Measurements from ENCODE around the gene ARHGEF37.

ARHGEF37 gene

DNA sequence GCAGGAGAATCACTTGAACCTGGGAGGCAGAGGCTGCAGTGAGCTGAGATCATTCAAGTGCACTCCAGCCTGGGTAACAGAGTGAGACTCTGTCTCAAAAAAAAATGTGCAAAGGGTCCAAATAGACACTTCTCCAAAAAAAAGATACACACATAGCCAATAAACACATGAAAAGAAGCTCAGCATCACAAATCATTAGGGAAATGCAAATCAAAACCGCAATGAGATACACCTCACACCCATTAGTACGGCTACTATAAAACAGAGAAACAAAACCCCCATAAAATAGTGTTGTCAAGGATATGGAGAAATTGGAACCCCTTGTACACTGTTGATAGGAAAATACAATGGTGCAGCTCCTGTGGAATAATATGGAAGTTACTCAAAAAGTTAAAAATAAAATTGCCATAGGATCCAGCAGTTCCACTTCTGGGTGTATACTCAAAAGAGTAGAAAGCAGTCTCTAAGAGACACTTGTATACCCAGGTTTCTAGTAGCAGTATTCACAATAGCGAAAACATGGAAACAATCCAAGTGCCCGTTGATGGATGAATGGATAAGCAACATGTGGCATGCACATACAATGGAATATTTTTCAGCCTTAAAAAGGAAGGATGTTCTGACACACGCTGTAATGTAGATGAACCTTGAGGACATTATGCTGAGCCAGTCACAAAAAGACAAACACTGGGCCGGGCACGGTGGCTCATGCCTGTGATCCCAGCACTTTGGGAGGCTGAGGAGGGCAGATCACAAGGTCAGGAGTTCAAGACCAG, 91.6 kb downstream of the ARHGEF37 start:
- H3K4me3 Mint-ChIP-seq = no peak overlapping the region
- H3K27ac Mint-ChIP-seq = no peak overlapping the region
- no peaks in the 10 kb centered on the region for H3K27me3 Mint-ChIP-seq
- peaks cover 55% of the 10 kb centered on the region for H3K4me1 Mint-ChIP-seq
- no peaks in the 10 kb centered on the region for H3K9me3 Mint-ChIP-seq
- H3K36me3 Mint-ChIP-seq = no peaks in the 10 kb centered on the region
- ATAC-seq = no peak

DNA sequence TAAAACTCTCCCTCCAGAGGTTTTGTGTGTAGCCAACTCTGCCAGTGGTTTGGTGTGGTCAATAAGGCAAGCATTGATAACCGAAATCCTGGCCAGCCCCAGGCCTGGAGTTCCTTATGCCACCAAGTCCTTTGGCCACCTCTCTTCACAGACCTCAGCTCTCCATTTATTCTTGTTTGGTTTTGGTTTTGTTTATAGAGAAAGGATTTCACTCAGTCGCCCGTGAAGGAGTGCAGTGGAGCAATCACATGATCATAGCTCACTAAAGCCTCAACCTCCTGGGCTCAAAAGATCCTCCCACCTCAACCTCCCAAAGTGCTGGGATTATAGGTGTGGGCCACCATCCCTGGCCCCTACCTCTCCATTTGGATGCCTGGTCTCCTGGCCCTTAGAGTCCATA, 93.4 kb downstream of the ARHGEF37 start:
- H3K9me3 Mint-ChIP-seq = no peaks in the 10 kb centered on the region
- no peaks in the 10 kb centered on the region for H3K27me3 Mint-ChIP-seq
- peak; percentile 54 for ATAC-seq
- peaks cover 60% of the 10 kb centered on the region for H3K4me1 Mint-ChIP-seq
- no peak overlapping the region for H3K4me3 Mint-ChIP-seq
- H3K27ac Mint-ChIP-seq = no peak overlapping the region
- no peaks in the 10 kb centered on the region for H3K36me3 Mint-ChIP-seq

DNA sequence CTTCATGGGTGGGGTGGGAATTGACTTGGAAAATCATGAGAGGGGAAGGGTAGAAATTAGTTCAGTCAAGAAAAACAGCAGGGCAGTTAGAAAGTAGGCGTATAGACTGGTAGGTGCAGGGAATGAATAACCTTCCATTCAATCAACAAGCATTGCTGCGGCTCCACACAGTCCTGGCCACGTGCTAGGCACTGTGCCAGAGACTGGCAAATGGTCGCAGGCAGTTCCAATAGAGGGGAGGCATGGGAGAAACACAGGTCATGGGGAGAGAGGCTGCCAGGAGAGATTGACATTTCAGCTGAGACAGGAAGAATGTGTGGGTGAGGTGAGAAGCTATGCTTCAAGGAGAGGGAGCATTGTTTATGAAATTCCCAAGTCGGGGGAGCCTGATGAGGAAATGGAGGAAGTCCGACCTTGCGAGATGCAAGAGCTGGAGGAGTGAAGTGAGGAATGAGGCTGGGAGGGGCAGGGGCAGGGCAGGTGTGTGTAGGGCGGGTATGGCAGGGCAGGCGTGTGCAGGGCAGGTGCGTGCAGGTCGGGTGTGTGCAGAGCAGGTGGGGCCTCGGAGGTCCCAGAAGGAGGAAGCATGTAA, 94.4 kb downstream of the ARHGEF37 start:
- no peak for ATAC-seq
- H3K36me3 Mint-ChIP-seq = no peaks in the 10 kb centered on the region
- H3K9me3 Mint-ChIP-seq = no peaks in the 10 kb centered on the region
- peak overlapping the region; percentile 20 for H3K27ac Mint-ChIP-seq
- H3K27me3 Mint-ChIP-seq = no peaks in the 10 kb centered on the region
- H3K4me3 Mint-ChIP-seq = no peak overlapping the region
- peaks cover 70% of the 10 kb centered on the region for H3K4me1 Mint-ChIP-seq

DNA sequence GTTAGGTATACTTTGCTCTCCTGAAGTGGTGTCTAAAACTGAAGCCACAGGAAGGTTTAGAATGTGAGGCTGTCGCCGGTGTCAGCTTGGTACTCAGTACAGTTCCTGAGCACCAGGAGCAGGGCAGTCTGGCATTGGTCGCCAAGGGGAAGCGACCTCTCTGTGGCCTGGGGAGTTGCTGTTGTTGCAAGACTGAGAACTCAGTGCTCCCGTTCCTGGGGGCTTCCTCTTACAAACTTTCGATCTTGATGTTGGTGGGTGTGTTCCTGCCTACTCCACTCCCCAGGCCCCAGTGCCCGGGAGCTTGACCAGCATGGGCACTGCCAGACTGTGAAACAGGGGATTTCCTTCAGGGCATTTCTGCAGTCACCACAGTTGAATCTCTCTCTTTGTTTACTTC, 96.4 kb downstream of the ARHGEF37 start:
- Mint-ChIP-seq H3K36me3 (no peaks in the 10 kb centered on the region), H3K4me3 (no peak overlapping the region), H3K4me1 (peaks cover 78% of the 10 kb centered on the region), H3K27me3 (no peaks in the 10 kb centered on the region), H3K27ac (peak overlapping the region; percentile 41), H3K9me3 (no peaks in the 10 kb centered on the region)
- no peak for ATAC-seq

DNA sequence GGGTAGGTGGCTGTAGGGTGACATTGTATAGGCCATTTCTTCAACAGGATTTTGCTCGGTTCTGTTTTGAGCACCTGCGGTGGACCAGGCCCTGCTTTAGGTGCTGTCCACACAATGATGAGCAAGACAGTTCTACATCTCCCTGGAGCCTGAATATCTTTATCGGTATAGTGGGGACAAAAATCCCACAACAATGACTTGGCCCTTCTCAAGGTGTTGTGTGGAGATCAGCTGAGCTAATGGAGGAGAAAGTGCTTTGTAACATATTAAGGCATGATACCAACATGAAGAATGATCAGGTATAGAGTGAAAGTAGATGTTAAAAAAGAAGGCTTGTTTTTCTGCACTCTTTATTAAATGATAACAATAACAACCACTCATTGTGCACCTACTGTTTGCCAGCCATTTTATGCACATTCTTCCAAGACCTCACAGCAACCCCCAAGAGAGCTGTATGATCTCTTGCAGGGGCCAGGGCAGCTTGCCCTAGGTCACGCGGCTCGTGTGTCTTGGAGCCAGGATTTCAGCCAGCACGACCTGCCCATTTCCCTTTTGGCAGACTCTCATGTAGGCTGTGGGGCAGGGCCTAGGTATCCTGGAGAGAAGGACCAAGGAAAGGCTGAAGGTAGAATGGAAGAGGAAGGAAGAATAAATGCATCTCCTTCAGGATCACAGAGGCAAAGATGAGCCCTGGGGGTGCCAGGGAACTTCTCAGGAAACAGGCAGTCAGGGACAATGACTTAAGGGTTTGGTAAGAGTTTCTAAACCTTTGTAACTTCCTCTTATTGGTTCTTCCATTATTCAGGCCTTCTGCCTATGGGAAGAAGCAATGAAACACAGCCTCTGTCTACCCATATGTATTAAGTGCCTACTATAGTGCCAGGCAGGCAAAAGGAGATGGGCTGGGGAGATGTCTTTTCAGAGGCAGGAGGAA, 98.8 kb downstream of the ARHGEF37 start:
- H3K4me1 Mint-ChIP-seq = peaks cover 75% of the 10 kb centered on the region
- no peaks in the 10 kb centered on the region for H3K9me3 Mint-ChIP-seq
- peak; percentile 68 for ATAC-seq
- H3K27ac Mint-ChIP-seq = peak overlapping the region; percentile 8
- H3K36me3 Mint-ChIP-seq = no peaks in the 10 kb centered on the region
- H3K27me3 Mint-ChIP-seq = no peaks in the 10 kb centered on the region
- no peak overlapping the region for H3K4me3 Mint-ChIP-seq

DNA sequence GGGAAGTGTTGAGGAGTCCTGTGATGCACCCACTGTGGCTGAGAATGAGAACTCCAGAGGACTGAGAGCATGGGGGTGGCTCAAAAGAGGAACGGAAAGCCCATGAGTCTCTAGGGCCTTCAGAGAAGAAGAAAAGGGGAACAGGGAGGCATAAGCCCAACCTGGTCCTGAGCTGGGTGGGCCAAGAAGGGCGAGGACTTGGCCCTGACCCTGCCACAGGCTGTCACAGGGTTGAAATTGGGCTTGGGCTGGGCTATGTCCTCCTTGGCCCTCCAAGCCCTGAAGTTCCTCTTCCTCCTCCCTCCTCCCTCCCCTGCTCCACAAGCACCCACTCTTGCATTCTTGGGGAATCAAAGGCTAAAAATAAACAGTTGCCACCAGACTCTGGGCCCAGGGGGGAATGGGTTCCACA, 99.5 kb downstream of the ARHGEF37 start:
- H3K9me3 Mint-ChIP-seq = no peaks in the 10 kb centered on the region
- H3K27ac Mint-ChIP-seq = peak overlapping the region; percentile 8
- H3K4me3 Mint-ChIP-seq = no peak overlapping the region
- peaks cover 68% of the 10 kb centered on the region for H3K4me1 Mint-ChIP-seq
- peak; percentile 99 for ATAC-seq
- no peaks in the 10 kb centered on the region for H3K27me3 Mint-ChIP-seq
- H3K36me3 Mint-ChIP-seq = no peaks in the 10 kb centered on the region

DNA sequence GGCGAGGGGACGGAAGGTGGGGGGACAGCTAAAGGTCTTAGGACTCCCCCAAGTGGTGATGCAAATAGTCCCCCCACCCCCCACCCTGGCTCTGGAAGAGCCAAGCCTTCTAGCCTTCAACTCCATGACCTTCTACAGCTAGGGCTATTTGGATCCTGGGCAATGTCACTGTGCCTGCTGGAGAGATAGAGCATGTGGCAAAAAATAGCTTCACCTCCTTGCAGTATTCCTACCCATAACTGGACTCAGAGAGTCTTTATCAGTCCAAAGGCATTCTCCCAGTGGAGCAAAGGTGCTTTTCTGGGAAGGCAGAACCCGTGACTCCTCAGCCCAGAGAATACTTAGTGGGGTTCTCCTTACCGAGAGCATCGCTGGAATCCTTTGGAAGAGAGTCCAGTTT, 100.0 kb downstream of the ARHGEF37 start:
- H3K27me3 Mint-ChIP-seq = no peaks in the 10 kb centered on the region
- H3K36me3 Mint-ChIP-seq = no peaks in the 10 kb centered on the region
- ATAC-seq = no peak
- H3K27ac Mint-ChIP-seq = peak overlapping the region; percentile 8
- H3K9me3 Mint-ChIP-seq = no peaks in the 10 kb centered on the region
- H3K4me1 Mint-ChIP-seq = peaks cover 64% of the 10 kb centered on the region
- H3K4me3 Mint-ChIP-seq = no peak overlapping the region

DNA sequence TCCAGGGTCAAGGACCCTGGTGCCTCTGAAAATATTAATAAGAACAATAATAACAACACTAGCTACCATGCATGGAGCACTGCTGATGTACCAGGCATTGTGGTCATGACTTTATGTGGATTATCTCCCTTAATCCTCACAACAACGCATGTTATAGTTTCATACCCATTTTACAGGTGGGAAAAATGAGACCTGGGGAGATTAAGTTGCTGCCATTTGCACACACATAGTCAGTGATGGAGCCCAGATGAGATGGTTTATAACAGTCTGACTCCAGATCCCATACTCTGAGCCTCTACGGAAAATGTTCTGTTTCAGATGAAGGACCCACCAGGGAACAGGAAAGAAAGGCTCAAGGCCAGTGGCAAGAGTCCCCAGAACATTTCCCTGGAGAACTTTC, 100.6 kb downstream of the ARHGEF37 start:
- Mint-ChIP-seq H3K27me3 (no peaks in the 10 kb centered on the region), H3K36me3 (no peaks in the 10 kb centered on the region), H3K4me3 (no peak overlapping the region), H3K9me3 (no peaks in the 10 kb centered on the region), H3K4me1 (peaks cover 57% of the 10 kb centered on the region), H3K27ac (peak overlapping the region; percentile 38)
- ATAC-seq = no peak

DNA sequence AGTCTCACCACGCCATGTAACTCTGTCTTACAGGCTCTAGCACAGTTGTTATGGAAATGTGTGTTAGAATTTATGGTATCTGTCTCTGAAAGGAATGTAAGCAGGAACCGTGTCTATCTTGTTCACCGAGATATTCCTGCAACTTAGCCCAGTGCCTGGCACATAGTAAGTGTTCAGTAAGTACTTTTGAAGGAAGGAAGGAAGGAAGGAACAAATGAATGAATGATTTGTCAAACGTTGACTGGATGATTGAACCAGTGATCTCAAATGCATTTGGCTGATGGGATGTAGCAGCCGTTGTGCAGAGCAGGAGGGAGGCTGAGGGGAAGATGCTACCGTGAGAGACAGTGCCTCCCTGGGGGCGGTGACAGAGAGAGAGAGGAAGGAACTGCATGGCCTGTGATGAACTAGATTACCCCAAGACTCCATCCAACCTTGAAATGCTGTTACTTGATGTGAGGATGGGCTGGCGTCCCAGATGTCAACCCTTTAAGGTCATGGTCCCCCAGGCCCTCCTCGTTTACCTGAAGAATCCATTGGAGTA, 101.3 kb downstream of the ARHGEF37 start:
- peaks cover 58% of the 10 kb centered on the region for H3K4me1 Mint-ChIP-seq
- peaks cover 6% of the 10 kb centered on the region for H3K27me3 Mint-ChIP-seq
- H3K4me3 Mint-ChIP-seq = no peak overlapping the region
- H3K9me3 Mint-ChIP-seq = no peaks in the 10 kb centered on the region
- ATAC-seq = peak; percentile 70
- H3K36me3 Mint-ChIP-seq = no peaks in the 10 kb centered on the region
- H3K27ac Mint-ChIP-seq = peak overlapping the region; percentile 38

DNA sequence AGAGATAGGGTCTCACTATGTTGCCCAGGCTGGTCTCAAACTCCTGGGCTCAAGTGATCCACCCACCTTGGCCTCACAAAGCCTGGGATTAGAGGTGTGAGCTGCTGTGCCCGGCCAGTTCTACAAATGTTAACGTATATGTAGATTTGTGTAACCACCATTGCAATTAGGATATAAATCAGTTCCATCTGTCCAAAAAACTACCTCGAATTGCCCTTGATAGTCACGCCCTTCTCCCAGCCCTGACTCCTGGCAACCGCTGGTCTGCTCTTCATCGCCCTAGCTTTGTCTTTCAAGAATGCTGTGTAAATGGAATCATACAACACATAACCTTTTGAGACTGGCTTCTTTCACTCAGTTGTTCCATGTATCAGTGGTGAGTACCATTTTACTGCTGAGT, 102.7 kb downstream of the ARHGEF37 start:
- Mint-ChIP-seq H3K9me3 (no peaks in the 10 kb centered on the region), H3K4me1 (peaks cover 55% of the 10 kb centered on the region), H3K36me3 (no peaks in the 10 kb centered on the region), H3K4me3 (no peak overlapping the region), H3K27me3 (peaks cover 19% of the 10 kb centered on the region), H3K27ac (no peak overlapping the region)
- ATAC-seq = no peak

DNA sequence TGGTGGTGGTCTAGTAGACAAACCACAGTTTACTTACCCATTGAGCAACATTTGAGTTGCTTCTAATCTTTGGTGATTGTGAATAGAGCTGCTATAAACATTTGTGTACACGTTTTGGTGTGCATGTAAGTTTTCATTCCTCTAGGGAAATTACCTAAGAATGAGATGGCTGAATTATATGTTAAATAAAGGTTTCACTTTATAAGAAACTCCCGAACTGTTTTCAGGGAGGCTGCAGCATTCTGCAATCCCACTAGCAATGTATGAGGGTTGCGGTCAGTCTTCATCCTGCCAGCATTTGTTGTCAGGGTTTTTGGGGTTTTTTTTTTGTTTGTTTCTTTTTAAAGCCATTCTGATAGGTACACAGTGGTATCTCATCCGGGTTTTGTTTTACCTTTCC, 103.1 kb downstream of the ARHGEF37 start:
- H3K9me3 Mint-ChIP-seq = no peaks in the 10 kb centered on the region
- peaks cover 23% of the 10 kb centered on the region for H3K27me3 Mint-ChIP-seq

More for the DNA sequence above, 103.1 kb downstream of the ARHGEF37 start:
- no peaks in the 10 kb centered on the region for H3K36me3 Mint-ChIP-seq
- ATAC-seq = no peak
- H3K4me1 Mint-ChIP-seq = peaks cover 53% of the 10 kb centered on the region
- H3K27ac Mint-ChIP-seq = no peak overlapping the region
- H3K4me3 Mint-ChIP-seq = no peak overlapping the region

Measured in stimulated activated memory B cell treated with anti-CD40 and anti-IgM and Interleukin-4, amounts not matched to agents 10 μg/mL and 1 μg/mL and 100 μg/mL, for 72 hours (primary cell).